Thyroid gland (tissue), 4 donors: ENCODE data around the gene TRAF3IP1. TPM values are rescaled to one million over a fixed set of nuclear protein-coding genes. Genes with fewer than 3 reads are reported as not detected.
A peak's percentile ranks its signal among the peaks of the same experiment; 100 is the strongest.

Experiments
- DNase-seq, 2 donors: peaks; one replicate each; pipeline ENCODE4 v3.0.0-alpha.2; 2019
- H3K27ac ChIP-seq, 3 donors: fragments of 200-600 bp; sonication (generic); 1 replicate in 2 of 3; 2 replicates in 1 of 3; pipeline ENCODE4 v1.5.1; 2016 to 2019; ENCODE audit warnings: mild to moderate bottlenecking in 1 of 3, moderate library complexity in 1 of 3
- H3K27me3 ChIP-seq: fragments of 200-600 bp; sonication (generic); one replicate; pipeline ENCODE4 v1.5.1; 2019
- H3K36me3 ChIP-seq, 2 donors: fragments of 200-600 bp; sonication (generic); one replicate each; pipeline ENCODE4 v1.5.1; 2016 to 2019
- H3K4me1 ChIP-seq, 2 donors: fragments of 200-600 bp; sonication (generic); one replicate each; pipeline ENCODE4 v1.5.1; 2017 to 2019
- H3K4me3 ChIP-seq, 3 donors: fragments of 200-600 bp; sonication (generic); replicated peaks in 1 of 3; 1 replicate in 2 of 3; 2 replicates in 1 of 3; pipeline ENCODE4 v1.5.1; 2016; ENCODE audit warnings: mild to moderate bottlenecking in 1 of 3
- H3K9me3 ChIP-seq: fragments of 200-600 bp; sonication (generic); one replicate; pipeline ENCODE4 v1.5.1; 2017
- CTCF ChIP-seq, 6 experiments: fragments of 200-600 bp in 3 of 6; fragments of 450-650 bp in 3 of 6; sonication (generic) in 3 of 6; IDR thresholded peaks; one replicate each; pipeline ENCODE4 v1.5.1; 2016 to 2019; ENCODE audit warnings: antibody characterized with exemption in 6 of 6, mild to moderate bottlenecking in 2 of 6, inconsistent platforms in 1 of 6, moderate library complexity in 1 of 6
- POLR2A ChIP-seq, 2 donors: fragments of 450-650 bp; IDR thresholded peaks; one replicate each; pipeline ENCODE4 v1.6.1; 2017; ENCODE audit warnings: antibody characterized with exemption in 2 of 2, mild to moderate bottlenecking in 2 of 2, moderate library complexity in 1 of 2
- WGBS, 2 donors: methylation state at CpG; one replicate each; pipeline ENCODE4 v1.1.5; 2017; 5-methylcytosine and 5-hydroxymethylcytosine counted together
- intact Hi-C: fragments of 100-400 bp; cut with DNase I; formaldehyde crosslinking; loops from one replicate; pipeline ENCODE4 v1.15.1; 2023
- total RNA-seq, 4 donors: library from RNA; depleted of rRNA; stranded (reverse); fragments of >200 nt; gene quantifications; one replicate each; pipeline ENCODE4 v1.2.3, GENCODE V29; 2016

Gene TRAF3IP1
- total RNA-seq, 4 donors from 2014 or later = 19.5 to 24.7 (median 22.2) TPM

DNA sequence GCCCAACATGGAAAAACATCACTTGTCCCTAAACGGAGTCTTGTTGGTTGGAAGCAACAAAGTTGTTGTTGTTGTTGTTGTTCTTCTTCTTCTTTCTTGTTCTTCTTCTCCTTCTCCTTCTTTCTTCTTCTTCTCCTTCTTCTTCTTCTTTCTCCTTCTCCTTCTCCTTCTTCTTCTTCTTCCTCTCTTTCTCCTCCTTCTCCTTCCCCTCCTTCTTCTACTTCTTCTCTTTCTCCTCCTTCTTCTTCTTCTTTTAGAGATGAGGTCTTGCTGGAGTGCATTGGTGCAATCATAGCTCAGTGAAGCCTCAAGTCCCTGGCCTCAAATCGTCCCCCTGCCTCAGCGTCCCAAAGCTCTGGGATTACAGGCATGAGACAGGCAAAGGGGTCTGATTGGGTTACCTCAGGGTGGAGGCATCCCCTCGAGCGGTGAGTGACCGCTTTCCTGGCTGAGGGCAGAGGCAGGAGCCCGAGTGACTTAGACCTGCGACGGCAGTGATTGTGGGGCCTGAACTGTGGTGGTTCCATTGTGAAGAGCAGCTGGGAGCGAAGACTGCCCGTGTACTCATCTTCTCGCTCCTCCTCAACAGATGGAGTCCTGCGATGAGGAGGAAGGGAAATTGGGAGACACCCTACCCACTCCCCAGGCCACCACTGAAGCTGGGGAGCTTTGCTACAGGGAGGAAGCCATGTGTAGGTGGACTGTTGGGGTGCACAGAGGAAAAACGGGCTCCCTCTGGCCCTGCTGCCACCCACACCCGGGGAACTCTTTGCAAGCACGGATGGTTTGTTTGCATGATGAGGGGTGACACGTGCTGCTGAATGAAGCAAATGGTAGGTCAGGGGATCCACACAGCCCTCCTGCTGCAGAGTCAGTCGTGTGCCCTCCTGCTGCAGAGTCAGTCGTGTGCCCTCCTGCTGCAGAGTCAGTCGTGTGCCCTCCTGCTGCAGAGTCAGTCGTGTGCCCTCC, 24.9 kb upstream of the TRAF3IP1 start:
- intact Hi-C loops = no loop called here
- WGBS, 2 donors = 72 to 85% methylated on average over 13 to 18 of the region's 21 CpGs
- Histone ChIP-seq H3K36me3 (no peaks in the 10 kb centered on the region), H3K27me3 (no peaks in the 10 kb centered on the region), H3K27ac (no peak overlapping the region), H3K4me1 (peaks cover 11 to 16% of the 10 kb centered on the region in 2 donors), H3K9me3 (no peaks in the 10 kb centered on the region), H3K4me3 (no peak overlapping the region)
- no peak for DNase-seq
- TF ChIP-seq CTCF (IDR thresholded peaks at IDR 0.05) (no peak), POLR2A (IDR thresholded peaks at IDR 0.05) (no peak)

DNA sequence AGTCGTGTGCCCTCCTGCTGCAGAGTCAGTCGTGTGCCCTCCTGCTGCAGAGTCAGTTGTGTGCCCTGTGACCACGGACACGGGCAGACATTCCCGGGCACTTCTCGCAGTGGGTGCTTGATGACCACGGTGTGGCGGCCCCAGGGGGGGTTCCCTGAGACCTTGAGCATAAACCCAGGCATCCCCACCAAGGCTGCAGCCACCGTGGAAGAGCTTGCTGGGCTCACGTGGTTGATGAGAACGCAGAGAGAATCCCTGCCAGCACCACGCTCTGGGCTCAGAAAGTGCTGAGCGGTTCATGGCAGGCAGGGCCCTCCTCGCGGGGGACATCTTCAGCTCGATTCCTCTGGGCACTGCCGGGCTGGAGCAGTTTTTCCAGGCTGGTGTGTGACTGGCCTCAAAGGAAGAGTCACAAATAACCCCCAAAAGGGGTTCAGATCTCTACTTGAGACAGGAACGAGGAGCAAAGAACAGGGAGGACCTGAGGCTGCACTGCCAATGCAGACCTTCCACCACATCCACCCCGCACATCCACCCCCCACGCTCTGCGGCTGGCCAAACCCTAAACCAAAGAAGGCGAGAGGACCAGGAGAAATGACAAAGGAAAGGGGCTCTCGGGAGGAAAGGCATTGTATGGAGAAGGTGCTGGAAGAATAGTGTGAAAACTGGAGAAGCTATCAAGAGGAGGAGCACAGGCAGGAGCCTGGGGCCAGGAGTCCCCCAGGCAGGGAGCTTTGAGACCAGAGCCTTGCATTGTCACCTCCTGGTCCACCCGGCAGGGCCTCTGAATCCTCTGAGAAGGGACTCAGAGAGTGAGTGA, 23.5 kb upstream of the TRAF3IP1 start:
- H3K4me1 ChIP-seq = peaks cover 11 to 15% of the 10 kb centered on the region in 2 donors
- no peaks in the 10 kb centered on the region for H3K9me3 ChIP-seq
- TF ChIP-seq POLR2A (IDR thresholded peaks at IDR 0.05) (no peak), CTCF (IDR thresholded peaks at IDR 0.05) (no peak)
- H3K36me3 ChIP-seq = no peaks in the 10 kb centered on the region
- H3K27ac ChIP-seq = no peak overlapping the region
- 80 to 82% methylated on average over 10 to 12 of the region's 24 CpGs for WGBS, 2 donors
- intact Hi-C loops = no loop called here
- H3K4me3 ChIP-seq = no peak overlapping the region
- DNase-seq = no peak
- H3K27me3 ChIP-seq = no peaks in the 10 kb centered on the region

GRCh38 chr2:238299803-238300202, 20.5 kb upstream of the TRAF3IP1 start:
- Histone ChIP-seq H3K4me1 (peaks cover 11 to 15% of the 10 kb centered on the region in 2 donors), H3K36me3 (no peaks in the 10 kb centered on the region), H3K27me3 (no peaks in the 10 kb centered on the region), H3K4me3 (no peak overlapping the region), H3K9me3 (no peaks in the 10 kb centered on the region), H3K27ac (peak overlapping the region; percentile 50 to 63 (median 59))
- peak; percentile 79 to 83 for DNase-seq
- TF ChIP-seq POLR2A (IDR thresholded peaks at IDR 0.05) (peak in 1 of 2 donors; percentile 29), CTCF (IDR thresholded peaks at IDR 0.05) (peak in 1 of 6 experiments; percentile 56)
- intact Hi-C loops = no loop called here
- WGBS, 2 donors = 17 to 31% methylated on average over 7 of the region's 7 CpGs

GRCh38 chr2:238302087-238302486, 18.2 kb upstream of the TRAF3IP1 start:
- H3K4me3 ChIP-seq = no peak overlapping the region
- H3K27me3 ChIP-seq = no peaks in the 10 kb centered on the region
- H3K4me1 ChIP-seq = peaks cover 11 to 15% of the 10 kb centered on the region in 2 donors
- 74 to 88% methylated on average over 3 of the region's 3 CpGs for WGBS, 2 donors
- no peak for DNase-seq
- H3K9me3 ChIP-seq = no peaks in the 10 kb centered on the region
- H3K36me3 ChIP-seq = no peaks in the 10 kb centered on the region
- TF ChIP-seq CTCF (IDR thresholded peaks at IDR 0.05) = no peak
- no peak for TF ChIP-seq POLR2A (IDR thresholded peaks at IDR 0.05)
- intact Hi-C loops = no loop called here
- no peak overlapping the region for H3K27ac ChIP-seq
